ENCODE data around the gene FOXJ3. TPM values are rescaled to one million over a fixed set of nuclear protein-coding genes. Genes with fewer than 3 reads are reported as not detected.

The FOXJ3 gene
- total RNA-seq, 1 donor from 2014 or later: 59.9 TPM

- TF ChIP-seq POLR2AphosphoS5 (IDR thresholded peaks at IDR 0.05; ENCODE audit: insufficient read depth in 1 of 2, low read depth in 1 of 2) (no peak), POLR2A (IDR thresholded peaks at IDR 0.05) (no peak), CTCF (IDR thresholded peaks at IDR 0.05) (no peak)
- H3K27ac ChIP-seq: no peak overlapping the region
- H3K27me3 ChIP-seq: no peaks in the 10 kb centered on the region
- intact Hi-C loops (cut with DNase I): loop anchor here (10.0 kb wide), 1 partner anchor 1244 kb away; no protein-coding TSS in a partner anchor
- no peaks in the 10 kb centered on the region for H3K4me1 ChIP-seq
- no peaks in the 10 kb centered on the region for H3K36me3 ChIP-seq
- no peak for DNase-seq (ENCODE audit: extremely low spot score in 2 of 2)
- no peaks in the 10 kb centered on the region for H3K9me3 ChIP-seq
- H3K4me3 ChIP-seq: no peak overlapping the region
These were observed 103.8 kb downstream of the FOXJ3 start for GRCh38 chr1:42231253-42231652.

- no peak for TF ChIP-seq POLR2A (IDR thresholded peaks at IDR 0.05)
- no peak for TF ChIP-seq POLR2AphosphoS5 (IDR thresholded peaks at IDR 0.05; ENCODE audit: insufficient read depth in 1 of 2, low read depth in 1 of 2)
- Histone ChIP-seq H3K9me3 (no peaks in the 10 kb centered on the region), H3K27ac (no peak overlapping the region), H3K4me3 (no peak overlapping the region), H3K4me1 (no peaks in the 10 kb centered on the region), H3K27me3 (no peaks in the 10 kb centered on the region), H3K36me3 (no peaks in the 10 kb centered on the region)
- no peak for DNase-seq (ENCODE audit: extremely low spot score in 2 of 2)
- intact Hi-C loops (cut with DNase I): no loop called here
These were observed 106.1 kb downstream of the FOXJ3 start for GRCh38 chr1:42228938-42229337.

GRCh38 chr1:42223036-42223435 lies 112.0 kb downstream of the FOXJ3 start:
- Histone ChIP-seq H3K27me3 (no peaks in the 10 kb centered on the region), H3K9me3 (no peaks in the 10 kb centered on the region), H3K27ac (no peak overlapping the region), H3K4me3 (no peak overlapping the region), H3K36me3 (no peaks in the 10 kb centered on the region), H3K4me1 (no peaks in the 10 kb centered on the region)
- intact Hi-C loops (cut with DNase I): no loop called here
- no peak for TF ChIP-seq POLR2AphosphoS5 (IDR thresholded peaks at IDR 0.05; ENCODE audit: insufficient read depth in 1 of 2, low read depth in 1 of 2)
- TF ChIP-seq POLR2A (IDR thresholded peaks at IDR 0.05): no peak
- TF ChIP-seq CTCF (IDR thresholded peaks at IDR 0.05): no peak
- no peak for DNase-seq (ENCODE audit: extremely low spot score in 2 of 2)

GRCh38 chr1:42221952-42222606 lies 113.0 kb downstream of the FOXJ3 start:
- intact Hi-C loops (cut with DNase I): no loop called here
- Histone ChIP-seq H3K36me3 (no peaks in the 10 kb centered on the region), H3K9me3 (no peaks in the 10 kb centered on the region), H3K4me1 (no peaks in the 10 kb centered on the region), H3K27me3 (no peaks in the 10 kb centered on the region), H3K4me3 (no peak overlapping the region), H3K27ac (no peak overlapping the region)
- DNase-seq (ENCODE audit: extremely low spot score in 2 of 2): no peak
- no peak for TF ChIP-seq POLR2AphosphoS5 (IDR thresholded peaks at IDR 0.05; ENCODE audit: insufficient read depth in 1 of 2, low read depth in 1 of 2)
- no peak for TF ChIP-seq POLR2A (IDR thresholded peaks at IDR 0.05)
- TF ChIP-seq CTCF (IDR thresholded peaks at IDR 0.05): no peak

DNA sequence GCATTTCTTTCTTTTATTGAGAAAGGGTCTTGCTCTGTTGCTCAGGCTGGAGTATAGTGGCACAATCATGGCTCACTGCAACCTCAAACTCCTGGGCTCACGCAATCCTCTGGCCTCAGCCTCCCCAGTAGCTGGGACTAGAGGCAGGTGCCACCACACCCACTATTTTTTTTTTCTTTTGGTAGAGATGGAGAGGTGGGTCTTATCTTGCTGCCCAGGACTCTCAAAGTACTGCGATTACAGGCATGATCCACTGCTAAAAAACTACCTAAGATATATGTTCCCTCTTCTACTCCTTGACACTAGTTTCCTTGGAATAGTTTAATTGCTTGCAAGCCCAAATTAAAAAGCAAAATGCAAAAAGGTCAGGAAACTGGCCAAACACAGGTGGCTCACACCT lies 113.6 kb downstream of the FOXJ3 start:
- H3K4me1 ChIP-seq: no peaks in the 10 kb centered on the region
- no peaks in the 10 kb centered on the region for H3K36me3 ChIP-seq
- TF ChIP-seq POLR2AphosphoS5 (IDR thresholded peaks at IDR 0.05; ENCODE audit: insufficient read depth in 1 of 2, low read depth in 1 of 2): no peak
- no peak for TF ChIP-seq POLR2A (IDR thresholded peaks at IDR 0.05)
- no peak for TF ChIP-seq CTCF (IDR thresholded peaks at IDR 0.05)
- DNase-seq (ENCODE audit: extremely low spot score in 2 of 2): no peak
- no peaks in the 10 kb centered on the region for H3K9me3 ChIP-seq
- H3K4me3 ChIP-seq: no peak overlapping the region
- no peaks in the 10 kb centered on the region for H3K27me3 ChIP-seq
- intact Hi-C loops (cut with DNase I): no loop called here
- H3K27ac ChIP-seq: no peak overlapping the region

All from vagina (tissue), 2 donors.